HG03108 (cell line): ENCODE measurements around the gene GRAP.
"Not testable (repeated sequence)": the region's sequence is repeated elsewhere in the genome, so short reads cannot be mapped to it uniquely, and the experiment has no call there.

Experiments used
- ATAC-seq: cut with Tn5 transposase; IDR thresholded peaks from one replicate; pipeline ENCODE4 v1.9.1; 2021; ENCODE audit warnings: moderate library complexity; ENCODE audit not compliant: unreplicated experiment

Gene GRAP

GRCh38 chr17:19046782-19047375 lies at the start of gene GRAP:
GRAP (minus strand) TSS chr17:19046957; CDS start chr17:19046926, 31 bp downstream.
- ATAC-seq = not testable (repeated sequence)

DNA sequence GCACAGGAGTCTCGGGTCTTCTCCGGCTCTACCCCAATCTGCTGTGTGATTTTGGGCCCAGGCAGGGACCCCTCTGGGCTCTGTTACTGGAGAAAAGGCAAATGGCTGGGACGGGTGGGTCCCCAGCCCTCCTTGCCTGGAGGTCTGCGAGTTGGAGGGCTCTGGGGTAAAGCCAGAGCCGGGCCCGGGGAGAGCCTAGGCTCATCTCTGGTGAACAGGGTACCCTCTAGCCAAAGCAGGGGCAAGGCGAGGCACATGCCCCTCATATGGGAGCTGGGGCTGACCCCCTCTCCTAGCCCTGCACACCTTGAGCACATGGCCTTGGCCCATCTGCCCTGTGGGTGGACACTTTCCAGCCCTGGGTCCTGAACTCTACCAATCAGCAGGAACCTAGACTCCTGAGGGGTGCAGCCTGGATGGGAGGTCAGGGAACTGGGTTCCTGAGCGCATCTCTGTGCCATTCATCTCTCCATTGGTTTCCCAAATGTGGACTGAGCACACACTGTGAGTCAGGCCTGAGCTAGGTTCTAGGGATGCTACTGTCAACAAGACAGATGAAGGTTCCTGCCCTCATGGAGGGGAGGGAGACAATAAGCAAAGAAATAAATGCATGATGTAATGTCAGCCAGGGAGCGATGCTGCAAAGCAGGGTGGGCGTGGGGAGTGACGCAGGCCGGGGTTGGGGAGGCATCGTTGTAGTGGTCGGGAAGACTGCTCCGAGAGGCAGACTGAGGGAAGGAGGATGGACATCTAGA lies 47.1 kb upstream of the GRAP start:
- ATAC-seq = not testable (repeated sequence)

- not testable (repeated sequence) for ATAC-seq
Measured at GRCh38 chr17:19092737-19093683, 46.3 kb upstream of the GRAP start.

DNA sequence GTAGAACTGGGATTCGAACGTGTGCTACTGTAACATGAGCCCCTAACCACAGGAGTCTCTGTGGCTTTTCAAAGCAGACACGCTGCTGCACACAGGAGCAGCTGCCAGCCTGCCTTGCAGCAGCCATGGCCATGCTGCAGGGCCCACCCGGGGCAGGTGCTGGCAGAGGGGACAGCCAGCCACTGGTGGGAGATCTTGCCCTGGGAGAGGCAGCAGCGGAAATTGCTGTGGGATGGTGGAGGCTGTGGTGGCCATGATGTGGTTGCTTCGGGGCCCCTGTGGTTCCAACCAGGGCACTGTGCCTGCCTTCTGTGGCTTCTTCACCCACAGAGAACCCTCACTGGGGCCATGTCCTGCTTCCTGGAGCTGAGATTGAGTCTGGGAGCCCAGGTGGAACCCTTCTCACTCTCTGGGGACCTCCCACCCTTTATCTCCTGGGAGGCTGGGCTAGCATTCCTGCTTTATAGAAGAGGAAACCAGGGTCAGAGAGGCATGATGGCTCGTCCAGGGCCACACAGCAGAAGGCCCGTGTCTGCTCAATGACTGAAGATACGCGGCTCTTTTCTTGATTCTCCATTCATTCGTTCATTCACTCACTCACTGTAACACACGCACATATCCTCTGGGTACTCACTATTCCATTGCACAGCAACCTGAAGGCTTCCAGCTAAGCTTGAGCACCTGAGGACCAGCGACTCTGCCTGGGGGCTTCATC lies 43.5 kb upstream of the GRAP start:
- ATAC-seq = not testable (repeated sequence)

DNA sequence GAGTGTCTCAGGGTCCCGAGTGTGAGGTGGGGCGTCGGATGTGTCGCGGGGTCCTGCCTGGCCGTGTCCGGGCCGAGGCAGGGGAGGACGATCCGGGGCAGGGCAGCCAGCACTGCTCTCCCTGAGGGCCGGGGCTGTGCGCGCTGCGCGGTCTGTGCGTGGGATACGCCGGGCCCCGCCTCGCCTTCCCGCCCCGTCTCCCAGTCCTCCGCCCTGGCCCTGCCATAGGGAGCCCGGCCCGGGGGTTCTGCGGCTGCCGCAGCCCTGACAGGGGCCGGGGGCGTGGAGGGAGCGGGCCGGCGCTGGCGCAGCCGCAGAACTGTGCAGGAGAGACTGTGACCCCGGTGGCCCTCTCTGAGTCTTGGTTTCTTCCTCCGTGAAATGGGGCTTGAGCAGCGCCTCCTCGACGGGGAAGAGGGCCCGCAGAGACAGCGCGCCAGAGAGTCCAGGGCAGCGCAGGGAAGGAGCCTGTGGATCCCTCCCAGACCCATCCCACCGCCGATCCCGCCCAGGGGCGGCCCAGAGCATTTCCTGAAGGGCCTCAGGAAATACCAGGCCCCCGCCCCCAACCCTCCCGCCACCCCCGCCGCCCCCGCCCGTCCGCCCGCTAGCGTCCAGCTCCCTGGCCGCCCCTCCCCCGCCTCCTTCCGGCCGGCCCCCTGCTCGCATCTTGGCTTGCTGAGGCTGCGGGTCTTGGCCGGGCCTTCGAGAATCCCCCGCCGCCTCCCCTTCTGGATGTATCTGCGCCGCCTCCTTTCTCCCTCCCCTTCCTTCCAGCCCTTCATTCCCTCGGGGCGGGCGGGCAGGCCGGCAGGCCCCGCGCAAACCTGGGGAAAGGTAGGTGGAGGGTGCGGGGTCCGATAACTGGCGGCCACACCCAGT lies 42.3 kb upstream of the GRAP start:
- not testable (repeated sequence) for ATAC-seq

- not testable (repeated sequence) for ATAC-seq
Measured at GRCh38 chr17:19077386-19077785, 30.6 kb upstream of the GRAP start.

DNA sequence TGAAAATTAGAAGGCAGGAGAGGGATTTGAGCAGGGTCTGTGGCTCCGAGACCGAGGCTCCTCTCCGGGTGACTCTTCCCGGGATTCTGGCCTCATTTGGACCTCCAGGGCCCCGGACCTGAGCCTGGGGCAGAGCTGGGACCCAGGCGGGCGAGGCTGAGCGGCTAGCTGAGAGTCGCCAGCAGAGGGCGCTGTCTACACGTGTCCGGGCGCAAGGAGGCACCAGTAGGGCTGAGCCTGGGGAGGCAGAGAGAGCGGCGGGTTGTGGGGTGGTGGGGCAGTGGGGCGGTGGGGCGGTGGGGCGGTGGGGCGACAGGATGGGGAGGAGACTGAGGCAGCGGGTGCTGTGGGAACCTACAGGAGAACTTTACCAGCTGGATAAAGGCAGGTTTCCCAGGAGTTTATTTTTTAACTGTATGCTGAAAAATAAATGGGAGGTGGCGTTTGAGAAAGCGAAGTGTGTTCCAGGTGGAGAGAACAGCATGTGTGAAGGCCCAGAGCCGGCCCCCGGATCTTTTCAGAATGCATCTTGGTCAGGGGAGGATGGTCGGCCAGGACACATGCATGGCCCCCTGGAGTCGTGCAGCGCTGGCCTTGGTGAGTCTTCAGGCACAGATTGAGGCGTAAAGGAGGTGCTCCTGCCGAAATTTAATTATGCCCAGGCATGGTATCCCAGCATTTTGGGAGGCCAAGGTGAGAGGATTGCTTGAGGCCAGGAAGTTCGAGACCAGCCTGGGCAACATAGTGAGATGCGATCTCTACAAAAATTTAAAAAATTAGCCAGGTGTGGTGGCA lies 29.8 kb upstream of the GRAP start:
- ATAC-seq = peak; percentile 85

DNA sequence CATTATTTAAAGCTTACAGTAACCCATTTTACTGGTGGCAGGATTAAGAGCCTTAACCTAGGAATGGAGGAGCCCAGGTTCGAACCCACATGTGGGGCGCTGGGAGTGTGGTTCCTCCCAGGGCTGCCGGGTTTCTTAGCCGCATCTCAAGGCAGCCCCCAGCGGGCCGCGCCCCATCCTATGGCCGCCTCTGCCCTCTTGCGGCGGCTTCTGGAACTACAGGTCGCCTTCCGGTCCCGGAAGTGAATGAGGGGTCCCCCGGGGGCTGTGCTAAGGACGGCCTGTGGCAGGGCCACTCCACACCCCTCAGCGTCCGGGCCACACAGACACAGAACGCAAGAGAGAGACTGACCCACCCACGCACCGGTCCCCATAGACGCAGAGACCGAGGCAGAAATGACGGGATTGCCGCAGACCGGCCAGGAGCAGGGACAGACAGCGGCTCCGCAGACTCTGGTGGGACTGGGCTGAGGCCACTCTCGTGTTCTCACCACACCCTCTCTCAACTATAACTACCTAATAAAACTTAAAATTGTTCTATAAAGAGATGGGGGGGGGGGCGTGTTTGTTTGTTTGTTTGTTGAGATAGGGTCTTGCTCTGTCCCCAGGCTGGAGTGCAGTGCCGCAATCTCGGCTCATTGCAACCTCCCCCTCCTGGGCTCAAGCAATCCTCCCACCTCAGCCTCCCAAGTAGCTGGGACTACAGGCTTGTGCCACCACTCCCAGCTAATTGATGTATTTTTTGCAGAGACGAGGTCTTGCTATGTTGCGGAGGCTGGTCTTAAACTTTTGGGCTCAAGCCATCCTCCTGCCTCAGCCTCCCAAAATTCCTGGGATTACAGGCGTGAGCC lies 23.8 kb upstream of the GRAP start:
- ATAC-seq = peak; percentile 91

- ATAC-seq = not testable (repeated sequence)
Measured at GRCh38 chr17:19064378-19064777, 17.6 kb upstream of the GRAP start.

- ATAC-seq = not testable (repeated sequence)
Measured at GRCh38 chr17:19063326-19063956, 16.7 kb upstream of the GRAP start.

DNA sequence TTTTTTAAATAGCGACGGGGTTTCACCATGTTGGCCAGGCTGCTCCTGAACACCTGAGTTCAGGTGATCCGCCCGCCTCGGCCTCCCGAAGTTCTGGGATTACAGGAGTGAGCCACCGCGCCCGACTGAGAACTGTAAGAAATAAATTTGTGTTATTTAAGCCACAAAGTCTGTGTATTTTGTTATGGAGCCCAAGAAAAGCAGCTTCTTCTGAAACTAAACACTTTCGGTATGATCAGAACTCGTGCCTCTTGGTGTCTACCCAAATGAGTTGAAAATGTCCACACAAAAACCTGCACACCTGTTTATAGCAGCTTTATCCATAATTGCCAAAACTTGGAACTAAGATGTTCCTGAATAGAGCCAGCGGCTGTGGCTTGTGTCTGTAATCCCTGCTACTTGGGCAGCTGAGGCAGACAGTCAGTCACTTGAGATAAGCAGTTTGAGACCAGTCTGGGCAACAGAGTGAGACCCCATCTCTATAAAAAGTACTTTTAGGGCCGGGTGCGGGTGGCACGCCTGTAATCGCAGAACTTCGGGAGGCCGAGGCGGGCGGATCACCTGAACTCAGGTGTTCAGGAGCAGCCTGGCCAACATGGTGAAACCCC lies 16.1 kb upstream of the GRAP start:
- ATAC-seq = peak; percentile 59

GRCh38 chr17:19062009-19062717 lies 15.4 kb upstream of the GRAP start:
- ATAC-seq = peak; percentile 37

DNA sequence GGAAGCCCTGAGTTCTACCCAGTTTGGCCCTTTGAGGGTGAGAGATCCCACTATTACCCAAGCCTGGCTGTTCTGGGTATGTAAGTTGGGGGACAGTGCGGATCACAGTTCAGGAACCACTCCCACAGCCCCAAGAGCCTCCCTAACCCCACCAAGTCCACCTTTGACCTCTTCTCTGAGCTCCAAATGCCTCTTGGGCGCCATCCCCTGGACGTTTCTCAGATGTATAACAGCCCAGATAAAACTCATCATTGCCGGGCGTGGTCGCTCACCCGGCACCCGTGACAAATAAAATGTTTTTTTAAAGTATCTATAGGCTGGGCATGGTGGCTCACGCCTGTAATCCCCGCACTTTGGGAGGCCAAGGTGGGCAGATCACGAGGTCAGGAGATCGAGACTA lies 8.7 kb upstream of the GRAP start:
- ATAC-seq = not testable (repeated sequence)

DNA sequence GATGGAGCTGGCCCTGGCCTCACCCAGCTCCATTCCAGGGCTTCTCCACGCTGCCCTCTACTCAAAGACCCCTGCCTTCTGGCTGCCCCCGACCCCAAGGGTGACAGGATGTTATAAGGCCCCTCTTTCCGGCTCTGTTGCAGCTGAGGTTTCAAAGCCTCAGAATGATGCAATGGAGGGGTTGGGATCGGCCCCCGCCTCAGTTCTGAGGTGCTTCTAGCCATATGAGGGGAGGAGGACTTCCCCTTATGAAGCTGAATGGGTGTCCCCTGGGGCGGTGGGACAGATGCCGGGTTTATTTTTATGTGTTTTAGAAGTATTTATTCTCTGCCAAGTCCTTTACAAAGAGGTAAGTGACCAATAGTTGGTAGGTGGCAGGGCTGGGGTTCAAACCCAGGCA lies 2.1 kb upstream of the GRAP start:
- ATAC-seq = not testable (repeated sequence)

DNA sequence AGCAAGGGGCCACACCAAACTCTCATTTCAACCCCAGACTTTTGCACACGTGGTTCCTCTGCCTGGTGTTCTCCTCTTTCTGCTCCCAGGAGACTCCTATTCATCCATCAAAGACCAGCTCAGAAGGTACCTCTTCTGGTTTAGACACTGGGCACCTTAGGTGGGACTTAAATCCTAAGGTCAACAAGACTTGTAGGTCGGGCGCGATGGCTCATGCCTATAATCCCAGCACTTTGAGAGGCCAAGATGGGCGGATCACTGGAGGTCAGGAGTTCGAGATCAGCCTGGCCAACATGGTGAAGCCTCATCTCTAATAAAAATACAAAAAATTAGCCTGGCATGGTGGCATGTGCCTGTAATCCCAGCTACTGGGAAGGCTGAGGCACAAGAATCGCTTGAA lies 753 bp upstream of the GRAP start:
- ATAC-seq = not testable (repeated sequence)

GRCh38 chr17:19044643-19045042 lies 2.1 kb downstream of the GRAP start:
- ATAC-seq = not testable (repeated sequence)
